Heart left ventricle (tissue), 13 donors: ENCODE data around the gene N4BP2L2.

Experiments
- CTCF ChIP-seq, 12 donors: fragments of 200-600 bp; sonication (generic) in 4 of 12; IDR thresholded peaks; one replicate each; pipeline versions ENCODE4 v1.5.0 to v1.8.0; 2018 to 2022; ENCODE audit warnings: antibody characterized with exemption in 12 of 12, mild to moderate bottlenecking in 5 of 12
- POLR2A ChIP-seq, 2 donors: fragments of 450-650 bp; IDR thresholded peaks; one replicate each; pipeline ENCODE4 v1.6.1; 2017; ENCODE audit warnings: antibody characterized with exemption in 2 of 2, mild to moderate bottlenecking in 2 of 2, moderate library complexity in 2 of 2
- donor health status: ischemic (EF 13 %, LVEDD 7.1; RV severe dilation, severe dysfunction).
- donor health status: DM: no; HTN: yes; CAD: no.
- donor health status: DM: no; HTN: no; CAD: no.
- donor health status: ischemic (EF 25% LVEDD 6.9; RV normal size, moderate dysfunction).
- donor health status: ischemic (EF 25% LVEDD 5.7; RV mildly dilated, moderate dysfunction).
- donor health status: ischemic (EF 35%, LVEDD 5.7; RV mildly dilated, moderate dysfunction).
- donor health status: nonischemic (EF 11% LVEDD 7.7; RV severe dilation, severe dysfunction).
- donor health status: DM: yes; HTN: yes; CAD: no.
- donor health status: PGD.
- donor health status: ischemic (EF 29% LVEDD 5.4; RV normal size, mild dysfunction).
- donor health status: nonischemic (EF 23%, LVEDD 6.1; RV moderate dilation, normal function).

DNA sequence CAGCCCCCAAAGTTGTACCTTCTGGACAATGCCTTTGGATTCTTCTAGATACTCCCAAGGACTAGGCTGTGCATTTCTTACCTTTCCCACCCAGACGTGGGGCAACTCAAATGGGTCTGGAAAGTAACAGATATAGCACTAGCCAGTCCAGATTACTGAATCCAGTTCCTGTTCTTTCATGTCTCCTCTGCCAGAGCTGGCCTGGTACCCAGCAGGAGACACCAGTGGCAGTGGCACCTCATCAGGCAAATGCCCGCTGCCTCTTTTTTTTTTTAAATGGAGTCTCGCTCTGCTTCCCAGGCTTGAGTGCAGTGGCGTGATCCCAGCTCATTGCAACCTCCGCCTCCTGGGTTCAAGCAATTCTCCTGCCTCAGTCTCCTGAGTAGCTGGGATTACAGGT is 43.2 kb downstream of the N4BP2L2 start:
- TF ChIP-seq CTCF (IDR thresholded peaks at IDR 0.05): no peak
- TF ChIP-seq POLR2A (IDR thresholded peaks at IDR 0.05): no peak
